ENCODE measurements around the gene CTDSPL2.
A peak's percentile ranks its signal among the peaks of the same experiment; 100 is the strongest.
"Not testable (repeated sequence)": the region's sequence is repeated elsewhere in the genome, so short reads cannot be mapped to it uniquely, and the experiment has no call there.

Gene CTDSPL2

GRCh38 chr15:44426975-44427755, at the start of gene CTDSPL2:
Gene CTDSPL2 (plus strand): TSS chr15:44427629. CDS start chr15:44459015, 31,386 bp downstream.
- DNase-seq (ENCODE audit: low read depth) = peak; percentile 91

DNA sequence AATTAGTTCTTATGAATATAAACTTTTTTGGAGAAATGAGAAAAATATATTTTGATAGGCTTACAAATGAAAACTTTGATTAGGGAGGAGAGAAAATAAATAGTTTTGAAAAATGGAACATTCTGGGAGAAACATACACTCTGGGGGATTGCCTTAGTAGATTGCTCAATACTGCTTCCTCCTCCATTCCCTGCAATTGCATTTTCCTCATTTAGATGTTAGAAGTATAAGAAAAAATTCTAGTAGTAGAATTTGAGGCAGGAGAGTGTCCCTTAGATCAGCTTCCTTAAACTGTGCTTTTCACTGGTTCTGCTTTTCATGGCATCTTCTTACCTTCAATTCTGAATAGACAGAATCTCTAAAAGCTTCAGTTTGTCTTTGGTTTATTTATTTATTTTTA, 46.2 kb upstream of the CTDSPL2 start:
- no peak for DNase-seq (ENCODE audit: low read depth)

GRCh38 chr15:44385344-44385942, 42.0 kb upstream of the CTDSPL2 start:
- DNase-seq (ENCODE audit: low read depth) = no peak

GRCh38 chr15:44394062-44394461, 33.4 kb upstream of the CTDSPL2 start:
- DNase-seq (ENCODE audit: low read depth) = no peak

- no peak for DNase-seq (ENCODE audit: low read depth)
These were observed 32.9 kb upstream of the CTDSPL2 start for GRCh38 chr15:44394562-44394961.

DNA sequence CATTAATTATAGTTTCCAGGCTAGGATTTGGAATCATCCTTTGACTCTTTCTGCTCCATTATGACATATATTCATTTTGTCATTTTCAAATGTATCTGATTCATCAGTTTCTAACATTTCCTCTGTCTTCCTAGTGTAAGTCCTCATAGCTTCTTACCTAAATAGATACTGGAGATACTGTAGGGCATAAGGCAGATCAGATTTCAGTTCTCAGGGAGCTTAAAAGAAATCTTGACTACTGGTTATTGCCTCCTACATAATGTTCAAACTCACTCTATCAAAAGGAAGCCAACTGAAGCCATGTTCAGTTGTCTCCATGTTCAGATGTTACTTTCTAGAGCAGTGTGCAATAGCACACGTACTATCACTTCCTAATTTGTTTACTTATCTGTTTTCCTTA, 29.6 kb upstream of the CTDSPL2 start:
- peak; percentile 23 for DNase-seq (ENCODE audit: low read depth)

GRCh38 chr15:44414001-44414400, 13.4 kb upstream of the CTDSPL2 start:
- no peak for DNase-seq (ENCODE audit: low read depth)

DNA sequence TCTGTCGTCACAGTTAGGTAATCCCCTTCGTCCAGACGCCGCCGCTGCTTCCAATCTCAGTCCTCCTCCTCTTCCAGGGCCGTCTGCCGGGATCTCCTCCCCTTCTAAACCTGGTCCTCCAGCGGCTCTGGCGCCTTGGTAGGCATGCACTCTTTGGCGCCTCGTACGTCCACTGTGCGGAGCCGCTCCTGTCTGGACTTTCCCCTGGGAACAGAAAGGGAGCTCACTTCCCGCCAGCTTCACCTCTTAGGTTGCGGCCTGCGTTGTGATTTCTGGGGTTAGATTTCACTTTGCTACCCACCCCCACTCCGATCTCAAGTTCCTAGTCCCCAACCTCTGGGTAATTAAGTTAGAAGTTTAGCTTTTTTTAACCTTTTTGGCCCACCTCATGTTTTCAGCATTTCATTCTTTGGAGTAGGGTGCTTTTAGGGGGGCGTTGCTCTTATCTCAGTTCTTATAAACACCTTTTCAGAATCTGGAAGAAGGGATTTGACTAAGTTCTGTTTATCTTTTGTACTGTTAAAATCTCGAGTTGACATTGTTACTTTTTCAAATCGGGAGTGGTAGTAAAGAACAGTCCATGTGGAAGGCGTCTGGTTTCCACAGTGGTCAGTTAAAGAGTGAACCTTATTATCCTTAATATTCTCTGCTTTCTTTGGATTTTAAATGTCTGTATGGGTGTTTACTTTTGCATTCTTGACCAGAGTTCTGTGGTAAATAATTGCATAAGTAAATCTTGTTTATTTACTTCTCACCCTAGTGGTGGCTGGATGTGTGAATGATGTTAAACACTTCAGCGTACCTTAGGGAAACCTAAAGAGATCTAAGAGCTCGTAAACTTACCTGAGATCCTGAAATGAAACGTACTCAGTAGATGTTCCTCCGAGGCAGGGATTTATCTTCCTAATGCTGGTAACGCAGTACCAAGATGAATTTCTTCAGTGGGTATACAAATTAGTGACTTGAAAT, 611 bp downstream of the CTDSPL2 start:
- peak; percentile 11 for DNase-seq (ENCODE audit: low read depth)

DNA sequence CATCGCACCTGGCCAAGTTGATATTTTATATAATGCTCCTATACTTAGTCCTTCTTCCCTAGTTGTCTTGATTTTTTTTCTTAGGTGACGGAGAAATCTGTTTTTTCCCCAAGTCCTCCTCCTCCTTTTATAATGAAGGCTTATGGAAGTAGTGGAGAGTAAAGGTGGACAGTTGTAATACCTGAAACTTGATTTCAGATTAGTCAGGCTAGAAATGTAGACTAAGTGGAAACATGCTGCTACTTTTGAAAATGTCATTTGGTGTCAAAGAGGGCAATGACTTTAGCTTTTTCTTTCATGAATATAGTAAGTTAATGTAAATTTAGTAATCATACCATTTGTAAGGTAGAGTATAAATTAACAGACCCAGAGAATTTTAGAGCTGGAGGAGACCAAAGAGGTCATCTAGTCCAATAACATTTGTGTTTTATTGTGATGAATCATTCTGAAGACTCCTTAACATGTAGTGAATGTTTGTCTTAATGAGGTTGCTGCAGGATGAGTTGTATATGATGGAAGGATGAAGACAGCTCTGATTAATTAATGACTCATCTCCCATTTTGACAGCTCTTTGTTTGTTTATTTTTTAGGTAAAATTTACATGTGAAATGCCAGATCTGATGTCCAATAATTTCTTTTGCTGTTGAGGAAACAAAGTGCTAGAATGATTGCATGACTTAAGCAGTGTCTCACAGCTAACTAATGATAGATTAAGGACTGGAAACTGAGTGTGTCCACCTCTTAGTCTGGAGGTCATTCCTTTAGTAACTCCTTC, 8.7 kb downstream of the CTDSPL2 start:
- no peak for DNase-seq (ENCODE audit: low read depth)

GRCh38 chr15:44438402-44438801, 11.0 kb downstream of the CTDSPL2 start:
- no peak for DNase-seq (ENCODE audit: low read depth)

DNA sequence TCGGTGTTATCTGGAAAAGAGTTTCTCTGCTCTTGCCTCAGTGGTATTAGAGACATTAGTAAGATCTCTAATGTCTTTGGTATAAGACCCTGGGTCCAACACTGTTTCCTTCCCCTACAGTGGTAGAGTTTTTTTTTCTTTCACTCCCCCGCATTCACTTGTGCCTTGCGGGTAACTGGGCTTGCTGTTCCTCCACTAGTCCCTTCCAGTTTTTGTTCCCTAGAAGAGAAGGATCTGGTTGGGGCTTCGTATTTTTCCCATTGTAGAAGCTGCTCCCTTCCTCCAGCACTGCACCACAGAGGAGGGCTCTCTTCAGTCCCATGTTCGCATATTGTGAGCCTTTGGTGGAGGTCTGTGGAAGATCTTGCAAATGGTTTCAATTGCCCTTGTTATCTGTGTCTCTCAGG, 13.7 kb downstream of the CTDSPL2 start:
- no peak for DNase-seq (ENCODE audit: low read depth)

DNA sequence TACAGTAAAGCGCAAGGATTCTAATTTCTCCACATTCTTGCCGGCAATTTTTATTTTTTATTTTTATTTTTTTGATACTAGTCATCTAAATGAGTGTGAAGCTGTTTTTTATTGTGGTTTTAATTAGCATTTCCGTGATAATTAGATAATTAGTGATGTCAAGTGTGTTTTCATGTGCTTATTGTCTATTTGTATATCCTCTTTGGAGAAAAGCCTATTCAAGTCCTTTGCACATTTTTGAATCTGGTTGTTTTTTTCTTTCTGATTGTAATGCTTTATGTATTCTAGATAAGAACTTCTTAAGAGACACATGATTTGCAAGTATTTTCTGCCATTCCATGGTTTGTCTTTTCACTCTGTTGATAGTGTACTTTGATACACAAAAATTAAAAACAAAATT, 16.1 kb downstream of the CTDSPL2 start:
- DNase-seq (ENCODE audit: low read depth) = no peak

- DNase-seq (ENCODE audit: low read depth) = no peak
These were observed 20.4 kb downstream of the CTDSPL2 start for GRCh38 chr15:44447772-44448376.

- no peak for DNase-seq (ENCODE audit: low read depth)
These were observed 22.7 kb downstream of the CTDSPL2 start for GRCh38 chr15:44450172-44450571.

GRCh38 chr15:44453578-44454283, 26.3 kb downstream of the CTDSPL2 start:
- DNase-seq (ENCODE audit: low read depth) = not testable (repeated sequence)

DNA sequence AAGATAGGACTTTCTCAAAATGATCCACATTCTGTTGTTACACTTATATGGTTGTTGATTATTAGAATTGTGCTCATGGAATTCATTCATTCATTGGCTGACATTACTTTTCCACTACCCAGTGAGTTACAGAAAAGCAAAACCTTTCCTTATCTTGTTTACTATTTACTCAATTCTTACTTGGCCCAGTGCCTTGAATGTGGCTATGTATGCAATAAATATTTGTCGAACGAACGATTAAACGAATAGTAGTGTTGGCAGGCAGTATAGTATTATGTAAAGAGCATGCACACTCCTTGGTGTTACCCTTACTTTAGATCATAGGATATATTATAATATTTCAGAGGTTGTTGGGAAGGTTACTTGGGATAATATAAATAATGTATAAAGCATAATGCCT, 31.0 kb downstream of the CTDSPL2 start:
- DNase-seq (ENCODE audit: low read depth) = no peak

DNA sequence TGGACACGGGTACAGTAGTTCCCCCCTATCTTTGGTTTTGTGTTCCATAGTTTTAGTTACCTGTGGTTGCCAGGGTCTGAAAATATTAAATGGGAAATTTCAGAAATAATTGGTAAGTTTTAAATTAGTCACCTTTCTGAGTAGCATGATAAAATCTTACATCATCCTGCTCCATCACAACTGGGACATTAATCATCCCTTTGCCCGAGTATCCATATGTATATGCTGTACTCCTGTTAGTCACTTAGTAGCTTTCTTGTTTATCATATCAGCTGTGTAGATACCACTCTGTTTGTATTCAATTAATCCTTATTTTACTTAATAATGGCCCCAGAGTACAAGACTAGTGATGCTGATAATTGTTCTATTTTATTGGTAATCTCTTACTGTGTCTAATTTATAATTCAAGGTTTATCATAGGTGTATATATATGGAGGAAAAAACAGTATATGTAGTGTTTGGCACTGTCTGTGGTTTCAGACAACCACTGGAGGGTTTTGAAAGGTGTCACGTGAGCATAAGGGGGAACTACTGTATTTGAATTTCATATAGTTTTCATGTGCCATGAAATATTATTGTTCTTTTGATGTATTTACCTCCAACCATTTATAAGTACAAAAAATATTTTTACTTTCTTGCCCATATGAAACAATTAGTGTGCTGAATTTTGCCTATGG, 41.4 kb downstream of the CTDSPL2 start:
- peak; percentile 34 for DNase-seq (ENCODE audit: low read depth)

- no peak for DNase-seq (ENCODE audit: low read depth)
These were observed 44.5 kb downstream of the CTDSPL2 start for GRCh38 chr15:44471885-44472455.

GRCh38 chr15:44479343-44479742, 51.9 kb downstream of the CTDSPL2 start:
- DNase-seq (ENCODE audit: low read depth) = no peak

- no peak for DNase-seq (ENCODE audit: low read depth)
These were observed 54.7 kb downstream of the CTDSPL2 start for GRCh38 chr15:44482090-44482489.

All from non-pigmented ciliary epithelial cell (primary cell).